HCT116 (cell line): ENCODE results near the gene ZNF618. TPM values are rescaled to one million over a fixed set of nuclear protein-coding genes. Genes with fewer than 3 reads are reported as not detected.

Experiments
- ATAC-seq: fragments of 200-7000 bp; cut with Tn5 transposase; 2 replicates; pipeline ENCODE4 v1.9.1; 2020; ENCODE audit warnings: mild to moderate bottlenecking, moderate library complexity
- BruUV-seq: library from RNA; stranded (reverse); fragments of 400-500 nt; replicated peaks from 2 replicates; lab custom pipeline; 2021; lab: Mats Ljungman, UMichigan
- CTCF ChIA-PET: fragments of 300-600 bp; sonication (Branson Sonifier 250); formaldehyde crosslinking; loops from one replicate; lab custom pipeline; 2021; ENCODE audit warnings: antibody characterized with exemption; lab: Charles Lee
- POLR2A ChIA-PET: fragments of 300-600, 350-600 bp; sonication (Branson Sonifier 250); formaldehyde crosslinking; loops from one replicate; lab custom pipeline; 2021; ENCODE audit warnings: antibody characterized with exemption; lab: Charles Lee
- RAD21 ChIA-PET, 2 experiments: fragments of 300-600 bp; sonication (Branson Sonifier 250); formaldehyde crosslinking; loops; one replicate each; lab custom pipeline; 2023; ENCODE audit warnings: low total read pairs in 2 of 2; ENCODE audit not compliant: uncharacterized antibody in 2 of 2, unreplicated experiment in 2 of 2, low non-redundant PET in 1 of 2; lab: Charles Lee
- DNase-seq: peaks from one replicate; pipeline ENCODE4 v3.0.0-alpha.2; 2010; ENCODE audit warnings: low read depth, low spot score
- H2AFZ ChIP-seq: fragments of 200-600 bp; shearing (Covaris generic), sonication (generic); 2 replicates; pipeline ENCODE4 v1.6.1; 2017; ENCODE audit warnings: low read depth, mixed run types, mixed read lengths, antibody characterized with exemption, low read length; ENCODE audit not compliant: poor library complexity, severe bottlenecking
- H3K27ac ChIP-seq: 2 replicates; pipeline ENCODE4 v1.5.1; 2012; ENCODE audit warnings: low read depth, low read length
- H3K27me3 ChIP-seq: fragments of 200-600 bp; sonication (generic); 2 replicates; pipeline ENCODE4 v1.6.1; 2016; ENCODE audit warnings: mixed run types, low read length, mixed read lengths; ENCODE audit not compliant: insufficient read depth
- H3K36me3 ChIP-seq, 2 experiments: fragments of 200-500 bp in 1 of 2; fragments of 200-600 bp in 1 of 2; sonication (Bioruptor generic) in 1 of 2; sonication (generic) in 1 of 2; 2 replicates each; pipeline versions ENCODE4 v1.5.1 to v1.6.1; 2014 to 2016; ENCODE audit warnings: low read length in 2 of 2, inconsistent platforms in 1 of 2, mixed read lengths in 1 of 2, mixed run types in 1 of 2; ENCODE audit not compliant: insufficient read depth in 2 of 2, control insufficient read depth in 1 of 2
- H3K4me1 ChIP-seq, 2 experiments: fragments of 200-600 bp in 1 of 2; sonication (generic) in 1 of 2; 2 replicates each; pipeline versions ENCODE4 v1.5.1 to v1.6.1; 2012 to 2017; ENCODE audit warnings: low read length in 2 of 2, inconsistent platforms in 1 of 2, mild to moderate bottlenecking in 1 of 2, mixed read lengths in 1 of 2, mixed run types in 1 of 2, moderate library complexity in 1 of 2; ENCODE audit not compliant: insufficient read depth in 2 of 2, control insufficient read depth in 1 of 2
- H3K4me2 ChIP-seq: fragments of 200-600 bp; sonication (generic); 2 replicates; pipeline ENCODE4 v1.6.1; 2017; ENCODE audit warnings: mixed run types, low read length, mixed read lengths
- H3K4me3 ChIP-seq, 2 experiments: fragments of 200-600 bp in 1 of 2; sonication (generic) in 1 of 2; replicated peaks in 1 of 2; 2 replicates each; pipeline ENCODE4 v1.5.1; 2011 to 2016; ENCODE audit warnings: low read length in 2 of 2, control low read depth in 1 of 2, low read depth in 1 of 2, mild to moderate bottlenecking in 1 of 2, mixed read lengths in 1 of 2, mixed run types in 1 of 2
- H3K79me2 ChIP-seq: fragments of 200-600 bp; sonication (generic); 2 replicates; pipeline ENCODE4 v1.6.1; 2017; ENCODE audit warnings: mild to moderate bottlenecking, mixed run types, low read length, moderate library complexity, mixed read lengths; ENCODE audit not compliant: insufficient read depth
- H3K9ac ChIP-seq: fragments of 200-600 bp; sonication (generic); 2 replicates; pipeline ENCODE4 v1.6.1; 2016; ENCODE audit warnings: low read length, mixed read lengths
- H3K9me2 ChIP-seq: fragments of 200-600 bp; sonication (generic), shearing (Covaris generic); 2 replicates; pipeline ENCODE4 v1.6.1; 2017; ENCODE audit warnings: mixed run types, mild to moderate bottlenecking, moderate library complexity; ENCODE audit not compliant: insufficient read depth
- H3K9me3 ChIP-seq, 2 experiments: fragments of 200-500 bp in 1 of 2; fragments of 200-600 bp in 1 of 2; sonication (Bioruptor generic) in 1 of 2; sonication (generic) in 1 of 2; 2 replicates each; pipeline ENCODE4 v1.6.1; 2014 to 2017; ENCODE audit warnings: low read length in 2 of 2, mixed read lengths in 2 of 2, inconsistent platforms in 1 of 2, low read depth in 1 of 2, mild to moderate bottlenecking in 1 of 2, mixed run types in 1 of 2, moderate library complexity in 1 of 2; ENCODE audit not compliant: control insufficient read depth in 1 of 2, insufficient read depth in 1 of 2
- H4K20me1 ChIP-seq: fragments of 200-600 bp; sonication (generic), shearing (Covaris generic); 2 replicates; pipeline ENCODE4 v1.6.1; 2017; ENCODE audit warnings: mixed run types, mild to moderate bottlenecking, moderate library complexity; ENCODE audit not compliant: insufficient read depth
- CBX3 ChIP-seq: IDR thresholded peaks from 2 replicates; pipeline ENCODE4 v1.6.1; 2012; ENCODE audit warnings: low read depth
- CTCF ChIP-seq, 3 experiments: fragments of 200-600 bp in 1 of 3; sonication (generic) in 1 of 3; IDR thresholded peaks in 2 of 3; conservative IDR thresholded peaks in 1 of 3; 2 replicates each; pipeline ENCODE4 v1.5.1; 2012 to 2017; ENCODE audit warnings: low read depth in 2 of 3, low read length in 2 of 3, antibody characterized with exemption in 1 of 3, borderline replicate concordance in 1 of 3, control low read depth in 1 of 3, mild to moderate bottlenecking in 1 of 3, mixed read lengths in 1 of 3, mixed run types in 1 of 3, moderate library complexity in 1 of 3; ENCODE audit not compliant: insufficient read depth in 1 of 3
- EGR1 ChIP-seq: IDR thresholded peaks from 2 replicates; pipeline ENCODE4 v1.6.1; 2012; ENCODE audit warnings: low read depth
- ELF1 ChIP-seq: IDR thresholded peaks from 2 replicates; pipeline ENCODE4 v1.6.1; 2012; ENCODE audit warnings: low read depth, borderline replicate concordance
- FOSL1 ChIP-seq: IDR thresholded peaks from 2 replicates; pipeline ENCODE4 v1.6.1; 2012; ENCODE audit warnings: low read depth
- JUND ChIP-seq: IDR thresholded peaks from 2 replicates; pipeline ENCODE4 v1.6.1; 2012
- MAX ChIP-seq: IDR thresholded peaks from 2 replicates; pipeline ENCODE4 v1.6.1; 2012
- POLR2A ChIP-seq: IDR thresholded peaks from 2 replicates; pipeline ENCODE4 v1.7.0; 2011; ENCODE audit warnings: borderline replicate concordance; ENCODE audit not compliant: insufficient read depth, insufficient read length; ENCODE audit errors: extremely low read depth
- POLR2AphosphoS5 ChIP-seq: IDR thresholded peaks from 2 replicates; pipeline ENCODE4 v1.6.1; 2011; ENCODE audit warnings: mild to moderate bottlenecking, low read depth, low read length, moderate library complexity
- RAD21 ChIP-seq: IDR thresholded peaks from 2 replicates; pipeline ENCODE4 v1.6.1; 2012; ENCODE audit warnings: low read depth, mild to moderate bottlenecking
- REST ChIP-seq: IDR thresholded peaks from 2 replicates; pipeline ENCODE4 v1.6.1; 2012; ENCODE audit warnings: low read depth
- SRF ChIP-seq: IDR thresholded peaks from 2 replicates; pipeline ENCODE4 v1.6.1; 2012; ENCODE audit warnings: low read depth
- TCF7L2 ChIP-seq: IDR thresholded peaks from 2 replicates; pipeline ENCODE4 v1.7.0; 2011; ENCODE audit warnings: borderline replicate concordance, inconsistent platforms; ENCODE audit not compliant: insufficient read depth, insufficient read length; ENCODE audit errors: extremely low read depth
- intact Hi-C: fragments of 100-400 bp; cut with micrococcal nuclease; formaldehyde crosslinking; loops from 2 replicates; pipeline ENCODE4 v1.10.0; 2022
- total RNA-seq: library from RNA; stranded (reverse); gene quantifications from one replicate; pipeline ENCODE4 v1.2.1, GENCODE V29; 2021; ENCODE audit not compliant: unreplicated experiment

Gene ZNF618
- total RNA-seq, 1 experiment from 2014 or later: 13.5 TPM

GRCh38 chr9:113896713-113897112 lies 20.6 kb downstream of the ZNF618 start (continued):
- TF ChIP-seq CTCF (IDR thresholded peaks at IDR 0.05 in 2 of 3, conservative IDR thresholded peaks at IDR 0.05 in 1 of 3; ENCODE audit: borderline replicate concordance in 1 of 3, insufficient read depth in 1 of 3, low read depth in 2 of 3, low read length in 2 of 3): no peak
- no peak for TF ChIP-seq ELF1
- no peak for TF ChIP-seq MAX
- TF ChIP-seq POLR2AphosphoS5: no peak

GRCh38 chr9:113898151-113898550 lies 22.0 kb downstream of the ZNF618 start:
- BruUV-seq: no TSS peak
- no peak overlapping the region for H3K4me3 ChIP-seq
- ChIA-PET POLR2A (no interaction called here), RAD21 (no interaction called here), CTCF (no interaction called here)
- no peak for DNase-seq
- no peaks in the 10 kb centered on the region for H3K9me3 ChIP-seq
- no peak overlapping the region for H3K9ac ChIP-seq
- no peaks in the 10 kb centered on the region for H3K9me2 ChIP-seq
- 0 out of 2 replicates have a peak, but pooled peaks cover 6% of the 10 kb centered on the region for H3K79me2 ChIP-seq
- no peak overlapping the region for H2AFZ ChIP-seq
- H3K27ac ChIP-seq: no peak overlapping the region
- ATAC-seq: no peak
- H3K36me3 ChIP-seq: no peaks in the 10 kb centered on the region
- TF ChIP-seq FOSL1 (no peak), ELF1 (no peak), EGR1 (no peak), POLR2A (no peak), JUND (no peak), POLR2AphosphoS5 (no peak), TCF7L2 (no peak), REST (no peak), SRF (no peak), MAX (no peak), CTCF (IDR thresholded peaks at IDR 0.05 in 2 of 3, conservative IDR thresholded peaks at IDR 0.05 in 1 of 3; ENCODE audit: borderline replicate concordance in 1 of 3, insufficient read depth in 1 of 3, low read depth in 2 of 3, low read length in 2 of 3) (no peak), RAD21 (no peak), CBX3 (no peak)
- no peaks in the 10 kb centered on the region for H3K4me1 ChIP-seq
- H4K20me1 ChIP-seq: no peaks in the 10 kb centered on the region
- no peaks in the 10 kb centered on the region for H3K27me3 ChIP-seq
- H3K4me2 ChIP-seq: no peak overlapping the region
- intact Hi-C loops: loop anchor here (10.0 kb wide), 1 partner anchor 63 kb away; no protein-coding TSS in a partner anchor
